Prostate gland (tissue), 2 donors: ENCODE results near the gene HOXB1.

Experiments used
- CTCF ChIP-seq, 4 experiments: fragments of 200-600 bp in 2 of 4; fragments of 450-650 bp in 2 of 4; sonication (generic) in 2 of 4; IDR thresholded peaks; 1 replicate in 3 of 4; 2 replicates in 1 of 4; pipeline ENCODE4 v1.5.1; 2016 to 2019; ENCODE audit warnings: antibody characterized with exemption in 4 of 4, mild to moderate bottlenecking in 2 of 4, moderate library complexity in 2 of 4
- POLR2A ChIP-seq: fragments of 450-650 bp; IDR thresholded peaks from one replicate; pipeline ENCODE4 v1.6.1; 2016; ENCODE audit warnings: antibody characterized with exemption, mild to moderate bottlenecking

GRCh38 chr17:48503747-48504146 lies 27.1 kb downstream of the HOXB1 start:
- TF ChIP-seq CTCF (IDR thresholded peaks at IDR 0.05) (no peak), POLR2A (no peak)
